ENCODE results near the gene ATF7IP.

Gene ATF7IP

DNA sequence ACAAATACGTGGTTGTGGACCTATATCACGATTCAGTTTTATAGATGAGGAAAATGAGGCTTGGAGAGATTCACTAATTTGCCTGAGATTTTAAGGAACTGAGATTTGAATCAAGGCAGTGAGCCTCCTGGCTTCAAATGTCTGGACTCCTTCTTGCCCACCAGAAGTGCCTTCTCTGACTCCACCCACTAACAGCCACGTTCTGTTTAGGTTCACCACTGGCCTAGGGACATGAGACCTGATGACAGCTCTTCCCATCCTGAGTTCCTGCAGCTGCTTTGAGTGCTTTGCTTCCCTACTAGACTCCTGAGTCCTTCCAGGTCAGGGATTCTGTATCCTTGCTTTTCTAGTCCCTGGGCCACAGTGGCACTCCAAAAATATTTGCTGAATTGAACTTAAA lies 145.1 kb downstream of the ATF7IP start:
- DNase-seq, result no peak

DNA sequence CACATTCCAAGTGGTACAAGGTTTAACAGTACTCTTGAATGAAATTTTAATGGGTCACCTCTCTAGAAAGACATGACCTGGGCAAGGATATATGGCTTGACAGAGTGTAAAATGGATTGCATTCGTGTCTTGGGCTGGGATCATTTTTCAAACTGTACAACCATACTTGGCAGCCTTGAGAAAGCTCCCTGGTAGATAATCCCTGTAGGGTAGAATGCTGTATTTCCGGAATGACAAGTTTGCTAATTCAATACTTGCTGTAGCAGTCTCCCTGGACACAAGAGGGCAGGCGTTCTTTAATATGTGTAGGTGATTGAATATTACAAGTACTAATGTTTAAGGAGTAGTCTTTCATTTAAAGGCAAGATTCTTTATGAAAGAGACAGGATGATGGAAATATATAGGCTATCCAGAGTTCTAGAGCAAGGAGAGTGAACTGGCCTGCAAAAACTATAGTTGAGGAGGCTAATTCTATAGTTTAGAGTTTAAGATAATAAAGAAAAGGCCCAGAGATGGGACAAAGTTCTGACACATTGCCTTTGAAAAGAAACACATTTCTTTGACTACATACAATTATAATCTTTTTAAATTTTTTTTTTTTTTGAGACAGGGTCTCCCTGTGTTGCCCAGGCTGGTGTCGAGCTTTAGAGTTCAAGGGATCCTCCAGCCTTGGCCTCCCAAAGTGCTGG lies 148.8 kb downstream of the ATF7IP start:
- peak in 2 of 3 experiments; percentile 46 to 85 for DNase-seq

DNA sequence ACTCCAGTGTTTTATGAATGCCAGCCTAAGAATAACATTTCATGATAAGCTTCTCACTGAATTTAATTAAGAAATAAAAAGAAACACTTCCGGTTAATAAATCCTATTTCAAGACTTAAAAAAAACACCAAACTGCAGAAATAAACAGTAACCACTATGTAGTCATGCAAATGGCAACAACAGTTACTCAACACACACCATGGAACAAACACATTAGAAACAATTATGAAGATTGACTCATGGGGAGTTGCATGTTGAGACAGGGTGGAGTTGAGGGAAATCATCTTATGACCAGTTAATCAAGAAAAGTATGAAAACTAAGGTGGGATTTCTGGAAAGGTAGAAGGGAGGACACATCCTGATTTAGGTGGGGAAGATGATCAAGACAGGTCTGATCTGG lies 149.5 kb downstream of the ATF7IP start:
- peak in 1 of 3 experiments; percentile 49 for DNase-seq

GRCh38 chr12:14521822-14522221 lies 156.3 kb downstream of the ATF7IP start:
- DNase-seq, result no peak

- DNase-seq, result no peak
Measured at GRCh38 chr12:14525964-14526363, 160.5 kb downstream of the ATF7IP start.

DNA sequence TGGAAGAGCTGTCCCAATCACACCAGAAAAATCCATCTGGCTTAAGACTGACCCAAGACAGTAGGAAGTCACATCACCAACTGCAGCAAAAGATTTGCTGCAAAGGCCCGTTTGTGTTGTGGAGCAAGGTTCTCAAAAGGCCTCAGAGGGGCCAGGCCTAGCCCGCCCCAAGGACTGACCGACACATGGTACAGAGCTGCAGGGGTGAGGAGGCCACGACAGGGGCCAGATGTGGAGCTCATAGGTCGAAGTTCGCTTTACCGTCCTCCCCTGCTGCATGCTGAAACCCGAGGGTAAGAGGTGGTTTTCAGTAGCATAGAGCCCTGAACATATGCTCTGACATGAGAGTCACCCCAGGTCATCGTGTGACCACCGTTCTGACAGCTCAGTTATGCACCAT lies 166.7 kb downstream of the ATF7IP start:
- no peak for DNase-seq

GRCh38 chr12:14537088-14537487 lies 171.6 kb downstream of the ATF7IP start:
- DNase-seq, result no peak

- DNase-seq, result no peak
Measured at GRCh38 chr12:14540801-14541462, 175.4 kb downstream of the ATF7IP start.

GRCh38 chr12:14545144-14546124 lies 180.0 kb downstream of the ATF7IP start:
- peak in 1 of 3 experiments; percentile 9 for DNase-seq

DNA sequence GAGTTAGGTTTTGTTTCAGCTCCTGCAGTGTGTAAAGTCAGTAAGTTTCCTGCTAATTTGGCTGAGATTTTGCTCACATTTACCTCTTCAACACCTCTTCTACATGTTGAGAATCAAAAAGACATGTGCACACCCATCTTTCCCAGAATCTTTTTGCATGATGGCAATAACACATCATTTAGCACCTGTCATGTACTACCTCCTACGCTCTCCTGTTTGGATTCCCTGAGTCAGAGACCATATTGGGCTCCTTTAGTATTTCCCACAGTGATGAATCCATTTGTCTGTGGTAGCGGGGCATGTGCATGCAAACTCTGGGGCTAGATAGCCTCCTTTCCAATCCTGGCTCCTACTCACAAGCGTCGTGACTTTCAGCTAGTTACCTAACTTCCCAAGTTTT lies 182.1 kb downstream of the ATF7IP start:
- no peak for DNase-seq

DNA sequence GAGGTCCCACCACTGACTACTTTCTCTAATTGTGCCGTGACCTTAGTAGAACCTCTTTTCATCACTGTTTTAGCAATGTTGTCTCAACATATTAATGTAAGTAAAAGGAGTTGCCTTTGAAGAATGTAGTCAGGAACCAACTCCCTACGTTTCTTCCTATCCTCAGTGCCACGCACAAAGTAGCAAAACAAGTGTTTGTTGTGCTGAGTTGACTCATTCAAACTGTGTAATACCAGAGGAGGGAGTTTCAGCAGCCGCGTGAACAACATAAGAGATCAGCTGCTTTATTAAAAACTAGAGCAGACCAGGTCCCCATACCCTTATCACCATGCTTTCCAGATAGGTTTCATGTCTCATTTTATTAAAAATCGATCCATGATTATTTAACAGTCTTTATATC lies 183.1 kb downstream of the ATF7IP start:
- DNase-seq, result no peak
